ENCODE results near the gene RAD21L1. TPM values are rescaled to one million over a fixed set of nuclear protein-coding genes. Genes with fewer than 3 reads are reported as not detected.

The RAD21L1 gene
- total RNA-seq, 1 donor from 2014 or later = not detected

DNA sequence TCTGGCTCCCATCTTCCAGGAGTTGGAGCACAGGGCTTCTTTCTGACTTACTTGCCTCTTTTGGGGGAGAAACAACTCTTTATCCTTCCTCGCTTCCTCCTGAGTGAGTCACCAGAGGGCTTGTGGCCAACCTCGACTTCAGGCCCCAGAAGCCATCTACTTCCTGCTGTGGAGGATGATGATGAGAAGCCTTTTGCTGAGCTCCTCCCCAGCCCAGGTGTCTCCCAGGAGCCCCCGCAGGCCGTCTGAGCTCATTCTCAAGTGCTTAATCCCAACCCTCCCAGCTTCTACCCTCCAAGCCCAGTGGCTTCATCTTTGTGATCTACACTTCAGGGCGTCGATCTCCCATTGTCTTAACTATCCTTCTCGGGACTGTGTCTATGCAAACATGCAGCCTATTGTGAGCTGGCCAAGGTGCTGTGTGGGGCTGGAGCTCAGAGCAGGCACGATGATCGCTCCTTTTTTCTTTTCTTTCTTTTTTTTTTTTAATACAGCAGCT is 75.2 kb downstream of the RAD21L1 start:
- intact Hi-C loops (cut with DNase I) = no loop called here
- ATAC-seq = no peak
- no peak for DNase-seq (ENCODE audit: low spot score)

DNA sequence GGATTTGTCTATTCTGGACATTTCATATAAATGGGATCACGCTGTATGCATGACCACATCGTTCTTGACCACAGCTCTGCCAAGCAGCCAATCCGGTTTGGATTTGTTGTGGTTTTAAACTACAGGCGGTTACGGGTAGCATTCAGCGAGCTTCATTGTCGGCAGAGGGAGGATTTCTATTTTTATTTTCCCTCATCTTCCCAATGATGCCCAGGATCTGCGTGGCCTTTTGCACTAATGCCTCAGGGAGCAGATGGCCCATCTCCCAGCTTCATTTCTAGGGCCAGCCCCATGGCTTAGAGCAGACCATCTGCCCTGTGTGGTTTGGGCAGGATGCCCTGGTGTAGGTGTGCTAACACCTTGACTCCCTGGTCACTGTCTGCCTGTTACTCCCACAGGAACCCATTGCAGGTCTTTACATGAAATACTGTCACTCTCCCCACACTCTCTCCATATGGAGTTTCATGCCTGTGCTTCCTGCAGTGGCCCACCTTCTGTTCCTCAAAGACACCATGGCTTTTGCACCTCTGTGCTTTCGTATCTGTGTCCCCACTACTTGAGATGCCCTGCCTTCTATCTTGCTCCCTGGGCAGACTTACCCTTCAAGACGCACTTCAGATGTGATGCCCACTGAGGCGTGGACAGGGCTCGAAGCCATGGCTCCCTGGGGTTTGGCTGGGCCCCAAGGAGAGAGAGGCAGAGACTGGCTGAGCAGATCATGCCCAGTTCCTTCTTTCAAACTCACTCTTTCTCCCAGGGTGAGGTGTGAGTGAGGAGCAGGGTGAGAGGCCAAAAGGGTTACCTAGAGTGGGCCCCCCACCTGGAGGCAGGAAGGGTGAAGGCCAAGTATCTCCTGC is 77.1 kb downstream of the RAD21L1 start:
- intact Hi-C loops (cut with DNase I) = no loop called here
- DNase-seq (ENCODE audit: low spot score) (no peak), ATAC-seq (no peak)

DNA sequence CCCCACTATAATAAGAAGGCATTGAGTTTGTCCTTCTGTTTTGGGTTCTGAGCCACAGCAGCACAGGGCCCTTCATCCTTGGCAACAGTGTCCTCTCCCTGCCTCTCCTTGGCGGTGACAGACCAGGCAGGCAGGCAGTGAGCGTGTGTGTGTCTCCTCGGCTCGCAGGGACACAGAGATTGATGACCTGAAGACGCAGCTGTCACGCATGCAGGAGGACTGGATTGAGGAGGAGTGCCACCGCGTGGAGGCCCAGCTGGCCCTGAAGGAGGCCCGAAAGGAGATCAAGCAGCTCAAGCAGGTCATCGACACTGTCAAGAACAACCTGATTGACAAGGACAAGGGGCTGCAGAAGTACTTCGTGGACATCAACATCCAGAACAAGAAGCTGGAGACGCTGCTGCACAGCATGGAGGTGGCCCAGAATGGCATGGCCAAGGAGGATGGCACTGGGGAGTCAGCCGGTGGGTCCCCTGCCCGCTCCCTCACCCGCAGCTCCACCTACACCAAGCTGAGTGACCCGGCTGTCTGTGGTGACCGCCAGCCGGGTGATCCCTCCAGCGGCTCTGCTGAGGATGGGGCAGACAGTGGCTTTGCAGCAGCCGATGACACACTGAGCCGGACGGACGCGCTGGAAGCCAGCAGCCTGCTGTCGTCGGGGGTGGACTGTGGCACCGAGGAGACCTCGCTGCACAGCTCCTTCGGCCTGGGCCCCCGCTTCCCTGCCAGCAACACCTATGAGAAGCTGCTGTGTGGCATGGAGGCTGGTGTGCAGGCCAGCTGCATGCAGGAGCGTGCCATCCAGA is 79.1 kb downstream of the RAD21L1 start:
- intact Hi-C loops (cut with DNase I) = no loop called here
- no peak for DNase-seq (ENCODE audit: low spot score)
- ATAC-seq = peak; percentile 7

Other genes with a start within 250 kb of the RAD21L1 start
- gene RSPO4, start 223.7 kb upstream of the RAD21L1 start, total RNA-seq = 0.94 TPM
- 187 TPM for gene PSMF1, start 107.4 kb upstream of the RAD21L1 start, total RNA-seq
- gene TMEM74B, start 41.1 kb upstream of the RAD21L1 start, total RNA-seq = 7.1 TPM
- 0.80 TPM for gene C20orf202, start 22.6 kb upstream of the RAD21L1 start, total RNA-seq
- gene SNPH, start 40.2 kb downstream of the RAD21L1 start, total RNA-seq = 4.9 TPM
- gene SDCBP2, start 103.1 kb downstream of the RAD21L1 start, total RNA-seq = 5.9 TPM
- gene FKBP1A, start 167.0 kb downstream of the RAD21L1 start, total RNA-seq = 242 TPM
- gene NSFL1C, start 240.8 kb downstream of the RAD21L1 start, total RNA-seq = 77.9 TPM

Data from sciatic nerve (tissue), 2 donors.